ENCODE data around the gene SAMD8.
A peak's percentile ranks its signal among the peaks of the same experiment; 100 is the strongest.
"Not testable (repeated sequence)": the region's sequence is repeated elsewhere in the genome, so short reads cannot be mapped to it uniquely, and the experiment has no call there.

Gene SAMD8

DNA sequence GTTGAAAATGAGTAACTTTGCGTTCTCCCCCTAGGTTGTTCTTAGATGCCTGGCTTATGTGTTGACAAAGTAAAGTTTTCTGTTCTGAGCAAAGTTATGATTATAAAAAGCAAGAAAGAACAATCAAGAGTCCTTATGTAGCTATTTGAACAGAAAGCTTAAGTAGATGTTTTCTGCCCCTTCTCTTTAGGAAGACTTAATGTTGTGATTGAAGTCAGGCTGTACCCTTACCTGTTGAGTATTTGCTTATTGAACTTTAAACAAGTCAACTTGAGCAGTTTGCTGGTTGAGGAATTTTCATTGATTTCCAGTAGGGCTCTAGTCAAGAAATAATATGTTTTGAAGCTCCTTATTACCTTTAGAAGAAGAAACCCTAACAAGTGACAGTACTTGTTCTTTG is 65.3 kb downstream of the SAMD8 start:
- TF ChIP-seq, protein P1, sequence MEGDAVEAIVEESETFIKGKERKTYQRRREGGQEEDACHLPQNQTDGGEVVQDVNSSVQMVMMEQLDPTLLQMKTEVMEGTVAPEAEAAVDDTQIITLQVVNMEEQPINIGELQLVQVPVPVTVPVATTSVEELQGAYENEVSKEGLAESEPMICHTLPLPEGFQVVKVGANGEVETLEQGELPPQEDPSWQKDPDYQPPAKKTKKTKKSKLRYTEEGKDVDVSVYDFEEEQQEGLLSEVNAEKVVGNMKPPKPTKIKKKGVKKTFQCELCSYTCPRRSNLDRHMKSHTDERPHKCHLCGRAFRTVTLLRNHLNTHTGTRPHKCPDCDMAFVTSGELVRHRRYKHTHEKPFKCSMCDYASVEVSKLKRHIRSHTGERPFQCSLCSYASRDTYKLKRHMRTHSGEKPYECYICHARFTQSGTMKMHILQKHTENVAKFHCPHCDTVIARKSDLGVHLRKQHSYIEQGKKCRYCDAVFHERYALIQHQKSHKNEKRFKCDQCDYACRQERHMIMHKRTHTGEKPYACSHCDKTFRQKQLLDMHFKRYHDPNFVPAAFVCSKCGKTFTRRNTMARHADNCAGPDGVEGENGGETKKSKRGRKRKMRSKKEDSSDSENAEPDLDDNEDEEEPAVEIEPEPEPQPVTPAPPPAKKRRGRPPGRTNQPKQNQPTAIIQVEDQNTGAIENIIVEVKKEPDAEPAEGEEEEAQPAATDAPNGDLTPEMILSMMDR (IDR thresholded peaks at IDR 0.05; ENCODE audit: extremely low read depth, missing control alignments) = no peak
- no peak for DNase-seq (ENCODE audit: low spot score)

DNA sequence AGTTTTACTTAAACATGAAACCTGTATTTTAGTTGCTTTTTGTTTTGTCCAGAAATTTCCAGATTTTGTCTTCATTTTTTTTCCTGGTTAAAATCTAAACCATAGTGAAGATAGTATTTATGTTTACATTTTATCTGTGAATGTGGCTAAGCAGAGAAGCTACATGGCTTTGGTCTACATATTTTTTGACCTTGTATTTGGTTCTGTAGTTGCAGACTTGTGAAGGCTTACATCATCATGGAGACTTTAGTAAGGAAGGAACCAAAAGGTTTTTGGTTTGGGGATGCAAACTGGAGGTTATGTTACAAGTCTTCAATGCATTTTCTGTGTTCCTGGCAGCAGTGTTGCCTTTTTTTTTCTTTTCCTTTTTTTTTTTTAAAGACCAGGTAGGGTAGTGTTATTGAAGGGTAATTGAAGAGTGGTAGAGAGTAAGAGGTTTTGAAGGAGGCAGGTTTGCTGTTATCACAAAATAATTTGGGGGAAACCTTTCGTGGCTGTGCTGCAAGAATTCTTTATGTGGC is 68.3 kb downstream of the SAMD8 start:
- TF ChIP-seq, protein P1 (IDR thresholded peaks at IDR 0.05; ENCODE audit: extremely low read depth, missing control alignments) = no peak

DNA sequence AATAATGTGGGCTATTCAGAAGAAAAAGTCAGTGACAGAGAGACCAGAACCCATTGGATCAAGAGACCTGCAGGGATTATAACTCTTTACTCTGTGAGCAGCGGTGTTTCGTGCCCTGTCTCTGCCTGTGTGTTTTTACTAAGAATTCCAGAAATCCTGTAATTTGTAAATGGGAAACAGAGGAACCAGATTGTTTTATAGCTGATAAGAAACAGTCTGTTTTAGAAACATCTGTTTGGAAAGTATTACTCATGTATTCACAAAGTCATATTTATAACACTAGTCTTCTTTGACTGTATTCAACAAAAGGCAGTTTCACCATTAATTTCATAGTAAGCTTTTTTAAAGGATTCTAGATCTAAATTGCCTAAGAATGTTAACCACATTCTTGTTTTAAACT is 69.1 kb downstream of the SAMD8 start:
- TF ChIP-seq, protein P1 (IDR thresholded peaks at IDR 0.05; ENCODE audit: extremely low read depth, missing control alignments) = no peak
- DNase-seq (ENCODE audit: low spot score) = no peak

More for the DNA sequence above, 68.3 kb downstream of the SAMD8 start:
- DNase-seq (ENCODE audit: low spot score) = no peak

DNA sequence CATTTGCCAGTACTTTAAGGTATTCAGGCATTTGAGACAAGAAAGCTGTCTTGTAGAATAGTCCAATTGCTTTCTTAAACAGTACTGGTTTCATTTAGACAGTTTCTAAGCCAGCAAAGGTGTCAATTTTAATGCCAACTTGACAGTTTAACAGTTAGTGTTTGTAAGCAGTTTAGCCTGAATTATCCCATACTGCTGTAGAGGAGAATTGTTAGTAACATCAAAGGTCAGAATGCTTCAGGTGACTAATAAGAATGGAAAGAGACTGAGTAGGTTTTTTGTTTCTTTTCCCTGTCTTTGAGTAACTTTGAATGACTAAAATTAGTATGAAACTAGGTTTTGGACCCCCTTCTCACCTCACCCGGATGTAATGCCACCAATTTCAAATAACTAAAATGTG is 69.6 kb downstream of the SAMD8 start:
- DNase-seq (ENCODE audit: low spot score) = no peak
- TF ChIP-seq, protein P1 (IDR thresholded peaks at IDR 0.05; ENCODE audit: extremely low read depth, missing control alignments) = no peak

DNA sequence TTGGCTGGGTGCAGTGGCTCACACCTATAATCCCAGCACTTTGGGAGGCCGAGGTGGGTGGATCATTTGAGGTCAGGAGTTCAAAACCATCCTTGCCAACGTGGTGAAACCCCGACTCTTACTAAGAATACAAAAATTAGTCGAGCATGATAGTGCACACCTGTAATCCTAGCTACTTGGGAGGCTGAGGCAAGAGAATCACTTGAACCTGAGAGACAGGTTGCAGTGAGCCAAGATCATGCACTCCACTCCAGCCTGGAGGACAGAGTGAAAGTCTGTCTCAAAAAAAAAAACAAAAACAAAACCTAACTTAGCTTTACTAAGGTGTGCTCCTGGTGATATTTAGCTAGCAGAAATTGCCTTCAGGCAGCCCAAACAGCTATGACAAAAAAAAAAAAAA is 74.9 kb downstream of the SAMD8 start:
- no peak for DNase-seq (ENCODE audit: low spot score)

DNA sequence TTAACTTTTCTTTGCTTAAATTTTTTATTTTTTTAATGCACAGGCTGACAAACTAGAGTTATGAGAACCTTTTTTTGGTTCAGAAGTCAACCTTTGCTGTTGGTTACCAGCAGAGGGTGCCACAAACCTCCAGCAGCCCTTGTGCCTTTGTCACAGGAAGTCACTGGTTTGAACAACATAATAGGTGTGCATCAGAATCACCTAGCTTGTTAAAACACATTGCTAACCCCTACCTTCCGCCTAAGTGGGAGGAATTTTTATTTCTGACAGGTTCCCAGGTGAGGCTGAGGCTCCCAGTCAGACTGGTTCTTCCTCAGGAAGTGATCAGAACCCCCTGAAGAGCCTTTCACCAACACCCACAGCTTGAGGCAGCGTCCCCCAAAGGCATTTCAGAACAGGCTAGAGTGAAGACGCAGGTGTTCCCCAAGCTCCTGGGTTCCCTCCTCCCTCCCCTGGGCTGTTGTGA is 76.5 kb downstream of the SAMD8 start:
- peak; percentile 60 for DNase-seq (ENCODE audit: low spot score)
- TF ChIP-seq, protein P1 (IDR thresholded peaks at IDR 0.05; ENCODE audit: extremely low read depth, missing control alignments) = peak; percentile 67

More for the DNA sequence above, 74.9 kb downstream of the SAMD8 start:
- TF ChIP-seq, protein P1 (IDR thresholded peaks at IDR 0.05; ENCODE audit: extremely low read depth, missing control alignments) = no peak

DNA sequence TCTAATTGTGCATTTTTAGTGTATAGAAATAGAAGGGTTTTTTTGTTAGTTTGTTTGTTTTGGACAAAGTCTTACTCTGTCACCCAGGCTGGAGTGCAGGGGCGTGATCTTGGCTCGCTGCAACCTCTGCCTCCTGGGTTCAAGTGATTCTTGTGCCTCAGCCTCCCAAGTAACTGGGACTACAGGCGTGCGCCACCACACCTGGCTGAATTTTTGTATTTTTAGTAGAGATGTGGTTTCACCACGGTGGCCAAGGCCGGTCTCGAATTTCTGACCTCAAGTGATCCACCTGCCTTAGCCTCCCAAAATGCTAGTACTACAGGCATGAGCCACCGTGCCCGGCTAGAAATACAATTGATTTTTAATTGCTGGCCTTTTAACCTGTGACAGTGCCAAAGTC is 77.1 kb downstream of the SAMD8 start:
- DNase-seq (ENCODE audit: low spot score) = not testable (repeated sequence)
